H1 (cell line): ENCODE measurements around the gene MID1. TPM values are rescaled to one million over a fixed set of nuclear protein-coding genes. Genes with fewer than 3 reads are reported as not detected.

Source experiments
- CTCF ChIA-PET: fragments of 300-600 bp; sonication (Branson Sonifier 250); formaldehyde crosslinking; loops from one replicate; lab custom pipeline; 2021; ENCODE audit not compliant: partially characterized antibody; lab: Charles Lee
- POLR2A ChIA-PET: fragments of 300-600 bp; sonication (Branson Sonifier 250); formaldehyde crosslinking; loops from one replicate; lab custom pipeline; 2021; ENCODE audit warnings: inconsistent platforms; ENCODE audit not compliant: partially characterized antibody; lab: Charles Lee
- DNase-seq, 2 experiments: peaks; one replicate each; pipeline versions ENCODE4 v3.0.0 to v3.0.0-alpha.2; 2010 to 2022; ENCODE audit warnings: low spot score in 2 of 2, low read depth in 1 of 2, mixed read lengths in 1 of 2
- FAIRE-seq: peaks from 2 replicates; lab custom pipeline; 2011; peaks lifted over from hg19 to GRCh38; lab: Jason Lieb, UNC
- H2AFZ ChIP-seq: 2 replicates; pipeline ENCODE4 v1.8.1; 2012; ENCODE audit warnings: low read length, inconsistent platforms
- H2AK5ac ChIP-seq: 2 replicates; pipeline ENCODE4 v1.6.1; 2013; ENCODE audit warnings: low read depth, low read length
- H2BK120ac ChIP-seq: replicated peaks from 2 replicates; pipeline ENCODE3; 2013; ENCODE audit warnings: low read depth, low read length, inconsistent platforms
- H2BK12ac ChIP-seq: 2 replicates; pipeline ENCODE4 v1.6.1; 2013; ENCODE audit warnings: low read depth, low read length
- H2BK15ac ChIP-seq: 2 replicates; pipeline ENCODE4 v1.6.1; 2013; ENCODE audit warnings: low read length
- H2BK20ac ChIP-seq: 2 replicates; pipeline ENCODE4 v1.6.1; 2013; ENCODE audit warnings: low read length
- H2BK5ac ChIP-seq: 2 replicates; pipeline ENCODE4 v1.6.1; 2013; ENCODE audit warnings: low read depth, low read length
- H3K14ac ChIP-seq: 2 replicates; pipeline ENCODE4 v1.6.1; 2013; ENCODE audit warnings: inconsistent platforms; ENCODE audit not compliant: insufficient read length
- H3K18ac ChIP-seq: 2 replicates; pipeline ENCODE4 v1.6.1; 2013; ENCODE audit warnings: low read length; ENCODE audit errors: extremely low read depth
- H3K23ac ChIP-seq: 2 replicates; pipeline ENCODE4 v1.6.1; 2013; ENCODE audit warnings: inconsistent platforms; ENCODE audit not compliant: insufficient read length
- H3K23me2 ChIP-seq: 2 replicates; pipeline ENCODE4 v1.6.1; 2013; ENCODE audit warnings: low read depth, low read length
- H3K27ac ChIP-seq: 2 replicates; pipeline ENCODE4 v1.6.1; 2011; ENCODE audit warnings: low read depth, low read length, inconsistent platforms
- H3K27me3 ChIP-seq, 4 experiments: replicated peaks in 1 of 4; 1 replicate in 1 of 4; 2 replicates in 3 of 4; pipeline versions ENCODE4 v1.6.1 to v1.8.1; 2011 to 2013; ENCODE audit warnings: low read length in 3 of 4, mild to moderate bottlenecking in 3 of 4, inconsistent platforms in 2 of 4, mixed read lengths in 2 of 4, moderate library complexity in 1 of 4; ENCODE audit not compliant: control insufficient read depth in 3 of 4, insufficient read depth in 3 of 4; ENCODE audit errors: extremely low read depth in 1 of 4
- H3K36me3 ChIP-seq, 4 experiments: 2 replicates each; pipeline versions ENCODE4 v1.6.1 to v1.8.1; 2011 to 2013; ENCODE audit warnings: mild to moderate bottlenecking in 4 of 4, low read length in 3 of 4, moderate library complexity in 2 of 4, control low read depth in 1 of 4, inconsistent platforms in 1 of 4; ENCODE audit not compliant: insufficient read depth in 4 of 4, control insufficient read depth in 2 of 4
- H3K4ac ChIP-seq: replicated peaks from 2 replicates; pipeline ENCODE3; 2013; ENCODE audit warnings: low read length, low read depth, mixed read lengths, inconsistent platforms; ENCODE audit not compliant: insufficient read length
- H3K4me1 ChIP-seq, 4 experiments: replicated peaks in 1 of 4; 1 replicate in 1 of 4; 2 replicates in 3 of 4; pipeline versions ENCODE4 v1.6.1 to v1.8.1; 2011 to 2013; ENCODE audit warnings: low read length in 3 of 4, inconsistent platforms in 2 of 4, mixed read lengths in 1 of 4; ENCODE audit not compliant: insufficient read depth in 4 of 4, control insufficient read depth in 3 of 4
- H3K4me2 ChIP-seq, 2 experiments: 2 replicates each; pipeline versions ENCODE4 v1.6.1 to v1.8.1; 2011 to 2013; ENCODE audit warnings: low read depth in 2 of 2, low read length in 2 of 2, control low read depth in 1 of 2, inconsistent platforms in 1 of 2, mild to moderate bottlenecking in 1 of 2; ENCODE audit not compliant: insufficient read depth in 1 of 2
- H3K4me3 ChIP-seq, 4 experiments: fragments of 200-600, 300-600 bp in 1 of 4; sonication (generic), shearing (Covaris generic), sonication (Bioruptor Twin) in 1 of 4; 2 replicates each; pipeline versions ENCODE4 v1.5.1 to v1.8.1; 2011 to 2016; ENCODE audit warnings: low read length in 4 of 4, low read depth in 3 of 4, control low read depth in 2 of 4, inconsistent platforms in 2 of 4, mild to moderate bottlenecking in 2 of 4, mixed read lengths in 1 of 4, moderate library complexity in 1 of 4; ENCODE audit not compliant: insufficient read depth in 2 of 4; ENCODE audit errors: extremely low read depth in 1 of 4
- H3K56ac ChIP-seq: replicated peaks from 2 replicates; pipeline ENCODE3; 2013; ENCODE audit warnings: low read depth, mild to moderate bottlenecking, mixed read lengths, low read length, inconsistent platforms; ENCODE audit not compliant: insufficient read length
- H3K79me1 ChIP-seq: 2 replicates; pipeline ENCODE4 v1.6.1; 2013; ENCODE audit warnings: low read depth, low read length, control low read depth
- H3K79me2 ChIP-seq, 2 experiments: 2 replicates each; pipeline versions ENCODE4 v1.6.1 to v1.8.1; 2012 to 2013; ENCODE audit warnings: low read length in 2 of 2, mild to moderate bottlenecking in 2 of 2, inconsistent platforms in 1 of 2; ENCODE audit not compliant: insufficient read depth in 2 of 2, control insufficient read depth in 1 of 2
- H3K9ac ChIP-seq, 4 experiments: replicated peaks in 1 of 4; 1 replicate in 1 of 4; 2 replicates in 3 of 4; pipeline versions ENCODE4 v1.6.1 to v1.8.1; 2011 to 2013; ENCODE audit warnings: low read depth in 3 of 4, low read length in 3 of 4, control low read depth in 2 of 4, mild to moderate bottlenecking in 2 of 4, moderate library complexity in 2 of 4, inconsistent platforms in 1 of 4; ENCODE audit errors: extremely low read depth in 1 of 4
- H3K9me3 ChIP-seq, 2 experiments: 2 replicates each; pipeline versions ENCODE4 v1.6.1 to v1.8.1; 2012 to 2013; ENCODE audit warnings: mild to moderate bottlenecking in 2 of 2, moderate library complexity in 2 of 2, control low read depth in 1 of 2, inconsistent platforms in 1 of 2, low read depth in 1 of 2, low read length in 1 of 2, mixed read lengths in 1 of 2; ENCODE audit not compliant: insufficient read depth in 2 of 2
- H4K20me1 ChIP-seq, 2 experiments: replicated peaks in 1 of 2; 2 replicates each; pipeline versions ENCODE3 to v1.8.1; 2011 to 2013; ENCODE audit warnings: inconsistent platforms in 2 of 2, low read length in 2 of 2, mild to moderate bottlenecking in 1 of 2; ENCODE audit not compliant: insufficient read depth in 2 of 2, control insufficient read depth in 1 of 2
- H4K5ac ChIP-seq: 2 replicates; pipeline ENCODE4 v1.6.1; 2013; ENCODE audit warnings: low read length, low read depth, mixed read lengths, inconsistent platforms; ENCODE audit not compliant: insufficient read length
- H4K8ac ChIP-seq: 2 replicates; pipeline ENCODE4 v1.8.0; 2013; ENCODE audit warnings: mild to moderate bottlenecking, moderate library complexity, low read length, inconsistent platforms; ENCODE audit not compliant: insufficient read depth; ENCODE audit errors: extremely low read depth
- H4K91ac ChIP-seq: replicated peaks from 2 replicates; pipeline ENCODE3; 2013; ENCODE audit warnings: low read length, mixed read lengths, inconsistent platforms; ENCODE audit not compliant: insufficient read length
- CBX5 ChIP-seq: fragments of 300-800, 300-1000 bp; sonication (generic); IDR thresholded peaks from 2 replicates; pipeline ENCODE4 v1.7.1; 2016; ENCODE audit warnings: antibody characterized with exemption, low read length, low read depth
- E2F6 ChIP-seq: IDR thresholded peaks from 2 replicates; pipeline ENCODE4 v1.6.1; 2012; ENCODE audit warnings: inconsistent platforms
- EGR1 ChIP-seq: IDR thresholded peaks from 2 replicates; pipeline ENCODE4 v1.6.1; 2011; ENCODE audit warnings: low read depth, low read length, borderline replicate concordance
- GABPA ChIP-seq: IDR thresholded peaks from 2 replicates; pipeline ENCODE4 v1.6.1; 2011; ENCODE audit warnings: mild to moderate bottlenecking, low read length, moderate library complexity, borderline replicate concordance; ENCODE audit not compliant: insufficient read depth
- GTF2F1 ChIP-seq: IDR thresholded peaks from 2 replicates; pipeline ENCODE4 v1.6.1; 2012; ENCODE audit warnings: low read depth, low read length, improper control_type of control experiment, borderline replicate concordance
- KDM1A ChIP-seq: fragments of 200-600, 300-600 bp; sonication (generic); IDR thresholded peaks from 2 replicates; pipeline ENCODE4 v1.7.1; 2016; ENCODE audit warnings: mild to moderate bottlenecking, low read length, borderline replicate concordance
- MAX ChIP-seq: IDR thresholded peaks from 2 replicates; pipeline ENCODE4 v1.6.1; 2012; ENCODE audit warnings: inconsistent platforms
- POLR2AphosphoS5 ChIP-seq: IDR thresholded peaks from 2 replicates; pipeline ENCODE4 v1.6.1; 2011; ENCODE audit warnings: low read depth, low read length
- RXRA ChIP-seq: IDR thresholded peaks from 2 replicates; pipeline ENCODE4 v1.6.1; 2011; ENCODE audit warnings: low read depth, mild to moderate bottlenecking, low read length, moderate library complexity; ENCODE audit not compliant: insufficient read depth
- SIN3A ChIP-seq, 2 experiments: IDR thresholded peaks in 1 of 2; conservative IDR thresholded peaks in 1 of 2; 2 replicates each; pipeline ENCODE4 v1.6.1; 2011 to 2012; ENCODE audit warnings: low read length in 2 of 2, improper control_type of control experiment in 1 of 2, low read depth in 1 of 2, mild to moderate bottlenecking in 1 of 2
- TCF12 ChIP-seq: IDR thresholded peaks from 2 replicates; pipeline ENCODE4 v1.6.1; 2011; ENCODE audit warnings: low read depth, mild to moderate bottlenecking, low read length
- USF2 ChIP-seq: IDR thresholded peaks from 2 replicates; pipeline ENCODE4 v1.6.1; 2011; ENCODE audit warnings: low read length, improper control_type of control experiment
- WGBS, 2 experiments: shearing (Covaris generic) in 1 of 2; methylation state at CpG; one replicate each; pipeline versions ENCODE4 v1.1.6 to v1.1.7; 2013 to 2015; ENCODE audit warnings: low lambda C conversion rate in 2 of 2, mixed read lengths in 2 of 2, inconsistent platforms in 1 of 2, low coverage in 1 of 2, missing lambda C conversion rate in 1 of 2; ENCODE audit not compliant: insufficient replicate concordance in 2 of 2, insufficient coverage in 1 of 2, insufficient read length in 1 of 2; ENCODE audit errors: extremely low coverage in 1 of 2, missing lambda C conversion rate in 1 of 2; 5-methylcytosine and 5-hydroxymethylcytosine counted together
- polyA plus RNA-seq, 7 experiments: library from polyadenylated mRNA; depleted of rRNA in 3 of 7; stranded (reverse) in 5 of 7; unstranded in 2 of 7; fragments of >200 nt in 5 of 7; fragments of 200-250 nt in 2 of 7; gene quantifications; 1 replicate in 5 of 7; 2 replicates in 1 of 7; 4 replicates in 1 of 7; pipeline versions ENCODE4 v1.2.1 to v1.2.3, GENCODE V29; 2011 to 2013; ENCODE audit warnings: missing spikeins in 2 of 7, mixed read lengths in 2 of 7
- total RNA-seq: library from RNA; stranded (reverse); fragmentation: NEBNext Ultra II Directional; extraction: Animal tissue kit (Norgen Biotek cat#: 25700); gene quantifications from 2 replicates; pipeline ENCODE4 v1.2.1, GENCODE V29; 2021

The MID1 gene
- total and polyA plus RNA-seq, 2 of the 8 experiments (the other 6 are each of a cell fraction or from before 2014, with no cell fraction given): 12.9 to 54.3 TPM

GRCh38 chrX:10536744-10537143 is 83.6 kb downstream of the MID1 start:
- WGBS, 2 experiments: 88% methylated on average over 5 of the region's 5 CpGs; no CpG with 5 or more reads in 1 of the 2 experiments
- H3K9me3 ChIP-seq: no peaks in the 10 kb centered on the region
- H2BK5ac ChIP-seq: no peak overlapping the region
- no peak for DNase-seq
- no peak overlapping the region for H2BK15ac ChIP-seq
- no peak overlapping the region for H3K9ac ChIP-seq
- H3K23ac ChIP-seq: no peak overlapping the region
- H3K79me1 ChIP-seq: no peaks in the 10 kb centered on the region
- ChIA-PET CTCF (interaction anchor here (1.7 kb wide), 1 partner anchor 27 kb away, joined by 3 read pairs; no protein-coding TSS in a partner anchor), POLR2A (no interaction called here)
- peaks cover 0 to 2% (median 1%) of the 10 kb centered on the region in 4 experiments; a peak in 1 of 7 replicates for H3K4me1 ChIP-seq
- no peak overlapping the region for H2BK12ac ChIP-seq
- FAIRE-seq: no peak
- H3K18ac ChIP-seq: no peak overlapping the region
- no peak overlapping the region for H2AFZ ChIP-seq
- H2AK5ac ChIP-seq: no peak overlapping the region
- H3K27ac ChIP-seq: no peak overlapping the region
- H4K8ac ChIP-seq: no peak overlapping the region
- H2BK120ac ChIP-seq: no peak overlapping the region
- H4K5ac ChIP-seq: no peak overlapping the region
- no peak overlapping the region for H4K91ac ChIP-seq
- no peak for TF ChIP-seq CBX5
- no peak for TF ChIP-seq RXRA
- TF ChIP-seq TCF12: no peak
- no peak for TF ChIP-seq POLR2AphosphoS5
- TF ChIP-seq E2F6: no peak
- TF ChIP-seq SIN3A (conservative IDR thresholded peaks at IDR 0.05 in 1 of 2, IDR thresholded peaks at IDR 0.05 in 1 of 2; ENCODE audit: low read depth in 1 of 2, low read length in 2 of 2): no peak
- TF ChIP-seq GABPA: no peak
- TF ChIP-seq USF2: no peak
- no peak for TF ChIP-seq GTF2F1
- TF ChIP-seq KDM1A: no peak
- no peak for TF ChIP-seq MAX
- TF ChIP-seq EGR1: no peak
- H3K14ac ChIP-seq: no peak overlapping the region
- no peak overlapping the region for H3K4ac ChIP-seq
- H3K27me3 ChIP-seq: no peaks in the 10 kb centered on the region
- H3K56ac ChIP-seq: no peak overlapping the region
- no peak overlapping the region for H3K4me2 ChIP-seq
- H3K23me2 ChIP-seq: no peaks in the 10 kb centered on the region
- H3K79me2 ChIP-seq: peaks cover 0 to 21% of the 10 kb centered on the region in 2 experiments; a peak in 2 of 4 replicates
- no peak overlapping the region for H3K4me3 ChIP-seq
- H3K36me3 ChIP-seq: no peaks in the 10 kb centered on the region
- H2BK20ac ChIP-seq: no peak overlapping the region
- H4K20me1 ChIP-seq: no peaks in the 10 kb centered on the region
